ENCODE data around the gene PROCA1. TPM values are rescaled to one million over a fixed set of nuclear protein-coding genes. Genes with fewer than 3 reads are reported as not detected.

The PROCA1 gene
- total and polyA plus RNA-seq, 2 of the 8 experiments (the other 6 are each of a cell fraction or from before 2014, with no cell fraction given) = 21.2 to 26.3 TPM

GRCh38 chr17:28734712-28735241 lies 23.1 kb upstream of the PROCA1 start:
- no peak overlapping the region for H3K18ac ChIP-seq (ENCODE audit: extremely low read depth, low read length)
- no peak overlapping the region for H2AK5ac ChIP-seq (ENCODE audit: low read depth, low read length)
- no peak overlapping the region for H3K4me3 ChIP-seq (ENCODE audit: extremely low read depth in 1 of 4, insufficient read depth in 2 of 4, low read depth in 3 of 4, low read length in 4 of 4)
- no peaks in the 10 kb centered on the region for H3K4me1 ChIP-seq (replicated peaks in 1 of 4; ENCODE audit: control insufficient read depth in 3 of 4, insufficient read depth in 4 of 4, low read length in 3 of 4)
- peaks cover 9 to 17% (median 13%) of the 10 kb centered on the region in 4 experiments; a peak in 6 of 8 replicates for H3K36me3 ChIP-seq (ENCODE audit: control insufficient read depth in 2 of 4, insufficient read depth in 4 of 4, low read length in 3 of 4)
- H3K4ac ChIP-seq (replicated peaks; ENCODE audit: insufficient read length, low read depth, low read length) = no peak overlapping the region
- no peak overlapping the region; the same call in 1 of the 2 replicates for H2BK12ac ChIP-seq (ENCODE audit: low read depth, low read length)
- H4K5ac ChIP-seq (ENCODE audit: insufficient read length, low read depth, low read length) = no peak overlapping the region
- no peak for FAIRE-seq
- no peaks in the 10 kb centered on the region for H3K9me3 ChIP-seq (ENCODE audit: insufficient read depth in 2 of 2, low read depth in 1 of 2, low read length in 1 of 2)
- no peak overlapping the region for H2BK120ac ChIP-seq (replicated peaks; ENCODE audit: low read depth, low read length)
- H3K23me2 ChIP-seq (ENCODE audit: low read depth, low read length) = no peaks in the 10 kb centered on the region
- no peak overlapping the region for H3K56ac ChIP-seq (replicated peaks; ENCODE audit: insufficient read length, low read depth, low read length)
- H3K9ac ChIP-seq (replicated peaks in 1 of 4; ENCODE audit: extremely low read depth in 1 of 4, low read depth in 3 of 4, low read length in 3 of 4) = no peak overlapping the region
- peaks cover 0 to 5% of the 10 kb centered on the region in 2 experiments for H4K20me1 ChIP-seq (replicated peaks in 1 of 2; ENCODE audit: control insufficient read depth in 1 of 2, insufficient read depth in 2 of 2, low read length in 2 of 2)
- H2BK5ac ChIP-seq (ENCODE audit: low read depth, low read length) = no peak overlapping the region
- H2BK20ac ChIP-seq (ENCODE audit: low read length) = 0 out of 2 replicates have a peak overlapping the region, but pooled peaks have one; percentile 13
- H4K8ac ChIP-seq (ENCODE audit: extremely low read depth, insufficient read depth, low read length) = no peak overlapping the region
- POLR2A ChIA-PET (ENCODE audit: partially characterized antibody) = interaction anchor here (0.8 to 17.6 kb wide), 4 partner anchors 10 to 15 kb away, joined by 3 to 813 read pairs (median 6); partner anchors contain the start of genes RPL23A and TRAF4
- H3K79me1 ChIP-seq (ENCODE audit: low read depth, low read length) = peaks cover 2% of the 10 kb centered on the region; the same call in 1 of the 2 replicates
- no peak overlapping the region for H3K27ac ChIP-seq (ENCODE audit: low read depth, low read length)
- CTCF ChIA-PET (ENCODE audit: partially characterized antibody) = interaction anchor here (0.7 to 16.9 kb wide), 6 partner anchors 8 to 144 kb away, joined by 3 to 316 read pairs (median 5); partner anchors contain the start of genes RPL23A and TLCD1
- no peak overlapping the region for H2AFZ ChIP-seq (ENCODE audit: low read length)
- no peak overlapping the region for H2BK15ac ChIP-seq (ENCODE audit: low read length)
- 85% methylated on average over 10 of the region's 10 CpGs; no CpG with 5 or more reads in 1 of the 2 experiments for WGBS, 2 experiments (ENCODE audit: extremely low coverage in 1 of 2, insufficient coverage in 1 of 2, insufficient read length in 1 of 2, insufficient replicate concordance in 2 of 2, low coverage in 1 of 2, low lambda C conversion rate in 2 of 2, missing lambda C conversion rate in 1 of 2)
- no peak overlapping the region for H4K91ac ChIP-seq (replicated peaks; ENCODE audit: insufficient read length, low read length)
- no peaks in the 10 kb centered on the region for H3K27me3 ChIP-seq (replicated peaks in 1 of 4; ENCODE audit: control insufficient read depth in 3 of 4, extremely low read depth in 1 of 4, insufficient read depth in 3 of 4, low read length in 3 of 4)
- no peak overlapping the region for H3K4me2 ChIP-seq (ENCODE audit: insufficient read depth in 1 of 2, low read depth in 2 of 2, low read length in 2 of 2)
- no peak overlapping the region for H3K14ac ChIP-seq (ENCODE audit: insufficient read length)
- DNase-seq (ENCODE audit: low read depth in 1 of 2, low spot score in 2 of 2) = no peak
- H3K79me2 ChIP-seq (ENCODE audit: control insufficient read depth in 1 of 2, insufficient read depth in 2 of 2, low read length in 2 of 2) = peaks cover 0 to 2% of the 10 kb centered on the region in 2 experiments; a peak in 1 of 4 replicates
- H3K23ac ChIP-seq (ENCODE audit: insufficient read length) = no peak overlapping the region
- no peak for TF ChIP-seq BRCA1 (IDR thresholded peaks at IDR 0.05; ENCODE audit: low read depth, low read length)
- no peak for TF ChIP-seq JUND (IDR thresholded peaks at IDR 0.05; ENCODE audit: low read length)
- TF ChIP-seq SRF (IDR thresholded peaks at IDR 0.05; ENCODE audit: low read depth, low read length) = no peak
- no peak for TF ChIP-seq CHD2 (IDR thresholded peaks at IDR 0.05; ENCODE audit: low read length)
- TF ChIP-seq E2F6 (IDR thresholded peaks at IDR 0.05) = no peak
- TF ChIP-seq SAP30 (IDR thresholded peaks at IDR 0.05; ENCODE audit: insufficient read depth, insufficient replicate concordance, low read length) = no peak
- no peak for TF ChIP-seq SIRT6 (IDR thresholded peaks at IDR 0.05; ENCODE audit: low read length)
- TF ChIP-seq EP300 (IDR thresholded peaks at IDR 0.05; ENCODE audit: borderline replicate concordance in 1 of 2, low read depth in 2 of 2, low read length in 2 of 2) = no peak
- no peak for TF ChIP-seq GABPA (IDR thresholded peaks at IDR 0.05; ENCODE audit: borderline replicate concordance, insufficient read depth, low read length)
- TF ChIP-seq RFX5 (IDR thresholded peaks at IDR 0.05; ENCODE audit: borderline replicate concordance, low read depth, low read length) = no peak
- TF ChIP-seq BACH1 (IDR thresholded peaks at IDR 0.05; ENCODE audit: low read length) = no peak
- TF ChIP-seq ATF3 (IDR thresholded peaks at IDR 0.05; ENCODE audit: insufficient read depth, low read depth, low read length) = no peak
